ENCODE data around the gene BCL3.
A peak's percentile ranks its signal among the peaks of the same experiment; 100 is the strongest.
"Not testable (repeated sequence)": the region's sequence is repeated elsewhere in the genome, so short reads cannot be mapped to it uniquely, and the experiment has no call there.

The BCL3 gene, protein sequence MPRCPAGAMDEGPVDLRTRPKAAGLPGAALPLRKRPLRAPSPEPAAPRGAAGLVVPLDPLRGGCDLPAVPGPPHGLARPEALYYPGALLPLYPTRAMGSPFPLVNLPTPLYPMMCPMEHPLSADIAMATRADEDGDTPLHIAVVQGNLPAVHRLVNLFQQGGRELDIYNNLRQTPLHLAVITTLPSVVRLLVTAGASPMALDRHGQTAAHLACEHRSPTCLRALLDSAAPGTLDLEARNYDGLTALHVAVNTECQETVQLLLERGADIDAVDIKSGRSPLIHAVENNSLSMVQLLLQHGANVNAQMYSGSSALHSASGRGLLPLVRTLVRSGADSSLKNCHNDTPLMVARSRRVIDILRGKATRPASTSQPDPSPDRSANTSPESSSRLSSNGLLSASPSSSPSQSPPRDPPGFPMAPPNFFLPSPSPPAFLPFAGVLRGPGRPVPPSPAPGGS

GRCh38 chr19:44748426-44749254, at the start of gene BCL3:
Gene BCL3 (plus strand): TSS chr19:44748708. CDS start chr19:44748791, 83 bp downstream.
- DNase-seq (ENCODE audit: low read depth in 3 of 3), result peak in 2 of 3 donors; percentile 35 to 68

DNA sequence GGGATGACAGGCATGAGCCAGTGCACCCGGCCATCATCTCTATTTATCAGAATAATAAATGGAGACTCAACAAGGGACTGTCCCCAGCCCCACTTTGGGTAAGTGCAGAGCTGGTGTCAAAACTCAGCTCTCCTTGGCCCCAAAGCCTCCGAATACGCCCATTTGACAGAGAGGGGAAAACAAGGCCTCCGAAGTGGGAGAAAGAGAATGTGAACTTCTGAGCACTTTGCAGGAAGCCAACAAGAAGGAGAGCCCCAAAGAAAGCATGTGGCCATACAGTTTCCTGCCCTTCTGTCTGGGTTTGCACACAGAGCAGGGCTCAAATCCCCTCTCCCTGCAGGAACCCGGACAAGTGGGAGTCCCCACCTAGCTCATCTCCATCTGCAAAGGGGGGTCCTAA, 48.0 kb upstream of the BCL3 start:
- DNase-seq (ENCODE audit: low read depth in 3 of 3), result no peak

DNA sequence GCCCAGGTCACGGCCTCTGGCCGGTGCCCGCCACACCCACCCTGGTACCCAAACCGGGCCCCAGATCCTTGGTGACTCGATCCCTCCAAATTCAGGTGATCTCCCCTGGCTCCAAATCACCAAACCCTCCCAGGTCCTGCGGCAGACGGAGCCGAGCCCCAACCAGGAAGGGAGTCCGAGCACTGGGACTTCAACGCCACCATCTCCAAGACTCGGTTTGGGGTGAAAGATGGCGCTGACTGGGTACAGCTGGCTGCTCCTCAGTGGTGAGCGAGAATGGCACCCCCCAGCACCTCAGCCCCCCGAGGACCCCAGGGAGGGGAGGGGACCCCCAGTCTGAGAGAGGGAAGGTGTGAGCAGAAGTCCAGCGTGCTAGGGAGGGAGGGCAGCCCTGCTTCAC, 47.3 kb upstream of the BCL3 start:
- no peak for DNase-seq (ENCODE audit: low read depth in 3 of 3)

- no peak for DNase-seq (ENCODE audit: low read depth in 3 of 3)
These were observed 45.8 kb upstream of the BCL3 start for GRCh38 chr19:44702551-44703176.

DNA sequence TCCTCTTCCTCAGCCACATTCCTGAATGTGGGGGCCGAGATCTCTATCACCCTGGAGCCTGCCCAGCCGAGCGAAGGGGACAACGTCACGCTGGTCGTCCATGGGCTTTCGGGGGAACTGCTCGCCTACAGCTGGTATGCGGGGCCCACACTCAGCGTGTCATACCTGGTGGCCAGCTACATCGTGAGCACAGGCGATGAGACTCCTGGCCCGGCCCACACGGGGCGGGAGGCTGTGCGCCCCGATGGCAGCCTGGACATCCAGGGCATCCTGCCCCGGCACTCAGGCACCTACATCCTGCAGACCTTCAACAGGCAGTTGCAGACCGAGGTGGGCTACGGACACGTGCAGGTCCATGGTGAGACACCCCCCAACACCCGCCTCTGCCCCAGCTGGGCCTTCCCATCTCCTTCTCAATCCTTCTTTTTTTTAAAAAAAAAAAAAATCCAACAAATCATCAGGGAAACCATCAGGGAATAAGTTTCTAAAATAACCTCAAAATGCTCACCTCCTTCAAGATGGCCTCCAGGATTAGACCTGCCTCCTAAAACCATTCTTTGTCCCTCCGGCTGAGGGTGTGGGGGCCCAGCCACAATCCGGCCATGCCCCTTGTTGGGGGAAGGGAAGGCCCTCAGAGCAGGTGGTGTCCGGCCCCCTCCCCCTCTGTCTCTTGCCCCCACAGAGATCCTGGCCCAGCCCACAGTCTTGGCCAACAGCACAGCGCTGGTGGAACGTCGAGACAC, 45.0 kb upstream of the BCL3 start:
- no peak for DNase-seq (ENCODE audit: low read depth in 3 of 3)

- DNase-seq (ENCODE audit: low read depth in 3 of 3), result no peak
These were observed 43.5 kb upstream of the BCL3 start for GRCh38 chr19:44704982-44705381.

DNA sequence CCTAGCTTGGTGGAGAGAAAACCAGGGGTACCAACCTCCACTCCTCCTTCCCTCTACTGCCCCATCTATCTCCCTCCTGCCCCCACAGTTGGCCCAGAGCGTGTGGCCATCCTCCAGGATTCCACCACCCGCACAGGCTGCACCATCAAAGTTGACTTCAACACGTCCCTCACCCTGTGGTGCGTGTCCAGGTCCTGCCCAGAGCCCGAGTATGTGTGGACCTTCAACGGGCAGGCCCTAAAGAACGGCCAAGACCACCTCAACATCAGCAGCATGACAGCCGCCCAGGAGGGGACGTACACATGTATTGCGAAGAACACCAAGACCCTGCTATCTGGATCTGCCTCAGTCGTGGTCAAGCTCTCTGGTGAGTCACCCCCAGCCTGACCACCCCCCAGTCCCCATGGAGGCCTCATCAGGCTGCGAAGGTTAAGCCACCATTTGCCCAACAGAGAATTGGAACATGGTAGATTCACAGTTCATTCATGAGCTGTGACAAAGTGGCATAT, 43.0 kb upstream of the BCL3 start:
- DNase-seq (ENCODE audit: low read depth in 3 of 3), result no peak

GRCh38 chr19:44706506-44707236, 41.8 kb upstream of the BCL3 start:
- DNase-seq (ENCODE audit: low read depth in 3 of 3), result no peak

- DNase-seq (ENCODE audit: low read depth in 3 of 3), result no peak
These were observed 40.7 kb upstream of the BCL3 start for GRCh38 chr19:44707794-44708193.

DNA sequence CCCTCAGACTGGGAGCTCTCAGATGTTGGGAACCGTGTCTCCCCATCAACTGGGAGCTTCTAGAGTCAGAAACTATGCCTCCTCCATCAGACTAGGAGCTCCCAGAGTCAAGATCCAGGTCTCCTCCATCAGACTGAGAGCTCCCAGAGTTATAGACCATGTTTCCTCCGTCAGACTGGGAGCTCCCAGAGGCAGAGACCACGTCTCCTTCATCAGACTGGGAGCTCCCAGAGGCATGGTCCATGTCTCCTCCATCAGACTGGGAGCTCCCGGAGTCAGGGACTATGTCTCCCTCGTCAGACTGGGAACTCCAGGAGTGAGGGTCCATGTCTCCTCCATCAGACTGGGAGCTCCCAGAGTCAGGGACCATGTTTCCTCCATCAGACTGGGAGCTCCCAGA, 39.6 kb upstream of the BCL3 start:
- no peak for DNase-seq (ENCODE audit: low read depth in 3 of 3)

DNA sequence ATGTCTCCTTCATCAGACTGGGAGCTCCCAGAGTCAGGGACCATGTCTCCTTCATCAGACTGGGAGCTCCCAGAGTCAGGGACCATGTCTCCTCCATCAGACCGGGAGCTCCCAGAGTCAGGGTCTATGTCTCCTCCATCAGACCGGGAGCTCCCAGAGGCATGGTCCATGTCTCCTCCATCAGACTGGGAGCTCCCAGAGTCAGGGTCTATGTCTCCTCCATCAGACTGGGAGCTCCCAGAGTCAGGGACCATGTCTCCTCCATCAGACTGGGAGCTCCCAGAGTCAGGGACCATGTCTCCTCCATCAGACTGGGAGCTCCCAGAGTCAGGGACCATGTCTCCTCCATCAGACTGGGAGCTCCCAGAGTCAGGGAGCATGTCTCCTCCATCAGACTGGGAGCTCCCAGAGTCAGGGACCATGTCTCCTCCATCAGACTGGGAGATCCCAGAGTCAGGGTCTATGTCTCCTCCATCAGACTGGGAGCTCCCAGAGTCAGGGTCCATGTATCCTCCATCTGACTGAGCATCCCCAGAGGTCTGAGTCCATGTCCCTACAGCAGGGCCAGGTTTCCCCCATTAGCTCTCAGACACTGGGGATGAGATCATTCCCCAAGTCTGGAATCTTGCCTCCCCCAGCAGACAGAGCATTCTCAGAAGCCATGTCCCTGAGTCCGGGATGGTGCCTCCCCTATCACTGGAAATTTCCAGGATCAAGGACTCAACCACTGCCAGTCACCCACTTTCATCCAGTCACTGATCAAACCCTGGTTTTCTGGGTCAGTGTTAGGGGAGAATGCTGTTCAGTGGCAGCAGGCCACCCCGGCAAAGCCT, 38.9 kb upstream of the BCL3 start:
- DNase-seq (ENCODE audit: low read depth in 3 of 3), result not testable (repeated sequence)

- no peak for DNase-seq (ENCODE audit: low read depth in 3 of 3)
These were observed 38.0 kb upstream of the BCL3 start for GRCh38 chr19:44710483-44710882.

- DNase-seq (ENCODE audit: low read depth in 3 of 3), result no peak
These were observed 35.5 kb upstream of the BCL3 start for GRCh38 chr19:44712864-44713515.

DNA sequence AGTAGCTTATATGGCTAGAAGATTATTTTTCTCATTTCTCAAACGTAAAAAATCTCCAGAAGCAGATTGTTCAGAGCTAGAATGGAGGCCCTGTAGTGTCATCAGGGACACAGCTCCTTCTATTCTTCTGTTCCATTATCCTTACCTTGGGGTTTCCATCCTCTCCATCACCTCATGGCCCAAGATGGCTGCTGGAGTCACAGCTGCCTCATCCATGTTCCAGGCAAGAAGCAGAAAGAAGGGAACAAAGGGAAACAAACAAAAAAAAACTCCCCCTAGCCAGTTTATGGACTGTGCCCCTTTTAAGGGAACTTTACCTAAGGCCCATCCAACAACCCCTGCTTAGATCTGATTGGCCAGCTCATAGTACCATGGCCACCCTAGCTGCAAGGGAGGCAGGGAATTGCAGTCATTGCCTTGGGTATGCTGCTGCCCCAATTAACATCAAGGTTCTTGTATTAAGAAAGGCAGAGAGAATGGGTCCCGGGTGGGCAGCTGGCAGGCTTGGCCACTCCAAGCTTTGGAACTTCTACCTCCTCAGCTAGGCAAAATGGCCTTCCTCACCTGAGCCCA, 33.8 kb upstream of the BCL3 start:
- no peak for DNase-seq (ENCODE audit: low read depth in 3 of 3)

DNA sequence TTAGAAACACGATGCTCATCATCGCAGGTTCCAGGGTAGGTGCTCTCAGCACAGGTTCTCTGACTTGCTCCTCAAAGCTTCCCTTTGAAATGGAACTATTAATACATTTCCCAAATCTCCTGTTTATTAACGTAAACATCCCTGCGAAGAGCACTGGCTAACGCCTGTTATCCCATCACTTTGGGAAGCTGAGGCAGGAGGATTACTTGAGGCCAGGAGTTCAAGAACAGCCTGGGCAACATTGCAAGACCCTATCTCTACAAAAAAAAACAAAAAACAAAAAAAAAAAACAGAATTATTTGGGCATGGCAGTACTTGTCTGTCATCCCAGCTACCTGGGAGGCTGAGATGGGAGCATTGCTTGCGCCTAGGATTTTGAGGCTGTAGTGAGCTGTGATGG, 30.9 kb upstream of the BCL3 start:
- no peak for DNase-seq (ENCODE audit: low read depth in 3 of 3)

GRCh38 chr19:44718441-44719261, 29.9 kb upstream of the BCL3 start:
- DNase-seq (ENCODE audit: low read depth in 3 of 3), result no peak

DNA sequence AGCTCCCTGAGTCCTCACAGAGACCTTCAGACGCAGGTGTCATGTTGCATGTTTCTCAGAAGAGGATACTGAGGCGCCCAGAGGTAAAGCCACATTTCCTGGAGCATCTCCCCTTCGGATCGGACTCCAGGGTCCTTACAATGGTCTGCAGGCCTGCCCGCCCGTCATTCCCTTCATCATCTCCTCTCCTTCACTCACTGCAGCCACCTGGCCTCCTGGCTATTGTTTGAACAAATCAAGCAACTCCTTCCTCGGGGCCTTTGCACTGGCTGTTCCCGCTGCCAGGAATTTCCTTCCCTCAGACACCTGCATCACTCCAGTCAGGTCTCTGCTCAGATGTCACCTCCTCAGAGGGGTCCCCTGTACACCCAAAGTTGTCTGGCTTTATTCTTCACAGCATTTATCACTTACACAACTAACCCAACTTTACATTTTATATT, 29.2 kb upstream of the BCL3 start:
- no peak for DNase-seq (ENCODE audit: low read depth in 3 of 3)

DNA sequence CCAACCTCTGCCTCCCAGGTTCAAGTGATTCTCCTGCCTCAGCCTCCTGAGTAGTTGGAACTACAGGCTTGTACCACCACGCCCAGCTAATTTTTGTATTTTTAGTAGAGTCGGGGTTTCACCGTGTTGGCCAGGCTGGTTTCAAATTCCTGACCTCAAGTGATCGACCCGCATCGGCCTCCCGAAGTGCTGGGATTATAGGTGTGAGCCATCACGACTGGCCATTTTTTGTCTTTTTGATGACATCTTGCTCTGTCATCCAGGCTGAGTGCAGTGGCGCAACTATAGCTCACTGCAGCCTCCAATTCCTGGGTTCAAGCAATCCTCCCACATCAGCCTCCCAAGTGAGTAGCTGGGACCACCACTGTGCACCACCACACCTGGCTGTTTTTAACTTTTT, 28.1 kb upstream of the BCL3 start:
- not testable (repeated sequence) for DNase-seq (ENCODE audit: low read depth in 3 of 3)
